HG03571 (cell line): Measurements from ENCODE around the gene MRPS2.
"Not testable (repeated sequence)": the region's sequence is repeated elsewhere in the genome, so short reads cannot be mapped to it uniquely, and the experiment has no call there.

Experiments
- ATAC-seq: cut with Tn5 transposase; IDR thresholded peaks from one replicate; pipeline ENCODE4 v1.9.1; 2021; ENCODE audit not compliant: unreplicated experiment

MRPS2 gene

GRCh38 chr9:135500525-135501260 is at the start of gene MRPS2:
MRPS2 (plus strand) TSS chr9:135500682; CDS start chr9:135500711, 29 bp downstream.
- ATAC-seq, result peak; percentile 86

- ATAC-seq, result no peak
These were observed 49.5 kb upstream of the MRPS2 start for GRCh38 chr9:135450956-135451355.

- ATAC-seq, result not testable (repeated sequence)
These were observed 48.6 kb upstream of the MRPS2 start for GRCh38 chr9:135451909-135452308.

- ATAC-seq, result no peak
These were observed 45.7 kb upstream of the MRPS2 start for GRCh38 chr9:135454737-135455136.

- no peak for ATAC-seq
These were observed 45.0 kb upstream of the MRPS2 start for GRCh38 chr9:135455401-135456030.

GRCh38 chr9:135456436-135457104 is 43.9 kb upstream of the MRPS2 start:
- no peak for ATAC-seq

- ATAC-seq, result not testable (repeated sequence)
These were observed 42.0 kb upstream of the MRPS2 start for GRCh38 chr9:135458478-135458877.

GRCh38 chr9:135461936-135462335 is 38.5 kb upstream of the MRPS2 start:
- no peak for ATAC-seq

GRCh38 chr9:135463140-135463539 is 37.3 kb upstream of the MRPS2 start:
- no peak for ATAC-seq

- ATAC-seq, result no peak
These were observed 36.3 kb upstream of the MRPS2 start for GRCh38 chr9:135464181-135464580.

GRCh38 chr9:135468854-135469521 is 31.5 kb upstream of the MRPS2 start:
- ATAC-seq, result no peak

- ATAC-seq, result no peak
These were observed 28.5 kb upstream of the MRPS2 start for GRCh38 chr9:135471791-135472640.

- ATAC-seq, result no peak
These were observed 26.4 kb upstream of the MRPS2 start for GRCh38 chr9:135473972-135474543.

GRCh38 chr9:135474915-135475314 is 25.6 kb upstream of the MRPS2 start:
- no peak for ATAC-seq

- no peak for ATAC-seq
These were observed 23.7 kb upstream of the MRPS2 start for GRCh38 chr9:135476561-135477355.

GRCh38 chr9:135478191-135478590 is 22.3 kb upstream of the MRPS2 start:
- ATAC-seq, result no peak

- no peak for ATAC-seq
These were observed 21.5 kb upstream of the MRPS2 start for GRCh38 chr9:135478829-135479468.

GRCh38 chr9:135479469-135480052 is 20.9 kb upstream of the MRPS2 start, which contains the start of gene PPP1R26:
PPP1R26 (plus strand) TSS chr9:135479782; CDS start chr9:135484511, 4,729 bp downstream.
- ATAC-seq, result no peak
